ENCODE results near the gene ITGA4.

Gene ITGA4

GRCh38 chr2:181574321-181574720 lies 117.1 kb downstream of the ITGA4 start:
- Mint-ChIP-seq H3K27me3 (peaks cover 27% of the 10 kb centered on the region), H3K4me1 (peaks cover 6% of the 10 kb centered on the region), H3K36me3 (ENCODE audit: insufficient read depth) (no peaks in the 10 kb centered on the region), H3K27ac (ENCODE audit: low read depth) (no peak overlapping the region), H3K4me3 (no peak overlapping the region), H3K9me3 (no peaks in the 10 kb centered on the region)
- ATAC-seq (replicated peaks; ENCODE audit: extremely low read depth, poor library complexity, severe bottlenecking) (no peak), DNase-seq (ENCODE audit: low spot score in 2 of 2) (no peak)

GRCh38 chr2:181575024-181575649 lies 118.0 kb downstream of the ITGA4 start:
- no peaks in the 10 kb centered on the region for H3K36me3 Mint-ChIP-seq (ENCODE audit: insufficient read depth)

GRCh38 chr2:181575650-181576025 lies 118.5 kb downstream of the ITGA4 start:
- H3K36me3 Mint-ChIP-seq (ENCODE audit: insufficient read depth) = no peaks in the 10 kb centered on the region
- H3K4me3 Mint-ChIP-seq = no peak overlapping the region
- H3K27me3 Mint-ChIP-seq = peaks cover 27% of the 10 kb centered on the region
- no peak overlapping the region for H3K27ac Mint-ChIP-seq (ENCODE audit: low read depth)
- ATAC-seq (replicated peaks; ENCODE audit: extremely low read depth, poor library complexity, severe bottlenecking) (no peak), DNase-seq (ENCODE audit: low spot score in 2 of 2) (no peak)
- no peaks in the 10 kb centered on the region for H3K9me3 Mint-ChIP-seq
- peaks cover 3% of the 10 kb centered on the region for H3K4me1 Mint-ChIP-seq

More at GRCh38 chr2:181575024-181575649, 118.0 kb downstream of the ITGA4 start:
- ATAC-seq (replicated peaks; ENCODE audit: extremely low read depth, poor library complexity, severe bottlenecking) = no peak
- H3K9me3 Mint-ChIP-seq = no peaks in the 10 kb centered on the region
- no peak overlapping the region for H3K27ac Mint-ChIP-seq (ENCODE audit: low read depth)
- peaks cover 24% of the 10 kb centered on the region for H3K27me3 Mint-ChIP-seq
- peaks cover 6% of the 10 kb centered on the region for H3K4me1 Mint-ChIP-seq
- no peak overlapping the region for H3K4me3 Mint-ChIP-seq
- DNase-seq (ENCODE audit: low spot score in 2 of 2) = no peak

GRCh38 chr2:181576431-181576830 lies 119.2 kb downstream of the ITGA4 start:
- Mint-ChIP-seq H3K27me3 (peaks cover 30% of the 10 kb centered on the region), H3K9me3 (no peaks in the 10 kb centered on the region), H3K36me3 (ENCODE audit: insufficient read depth) (no peaks in the 10 kb centered on the region), H3K27ac (ENCODE audit: low read depth) (no peak overlapping the region), H3K4me1 (no peaks in the 10 kb centered on the region), H3K4me3 (no peak overlapping the region)
- DNase-seq (ENCODE audit: low spot score in 2 of 2) (no peak), ATAC-seq (replicated peaks; ENCODE audit: extremely low read depth, poor library complexity, severe bottlenecking) (no peak)

GRCh38 chr2:181578829-181579228 lies 121.6 kb downstream of the ITGA4 start:
- H3K27me3 Mint-ChIP-seq = peaks cover 30% of the 10 kb centered on the region
- H3K36me3 Mint-ChIP-seq (ENCODE audit: insufficient read depth) = no peaks in the 10 kb centered on the region
- no peak overlapping the region for H3K27ac Mint-ChIP-seq (ENCODE audit: low read depth)

GRCh38 chr2:181581534-181581933 lies 124.3 kb downstream of the ITGA4 start:
- DNase-seq (ENCODE audit: low spot score in 2 of 2) (no peak), ATAC-seq (replicated peaks; ENCODE audit: extremely low read depth, poor library complexity, severe bottlenecking) (no peak)
- Mint-ChIP-seq H3K36me3 (ENCODE audit: insufficient read depth) (no peaks in the 10 kb centered on the region), H3K9me3 (no peaks in the 10 kb centered on the region), H3K4me3 (no peak overlapping the region), H3K27me3 (peaks cover 42% of the 10 kb centered on the region), H3K27ac (ENCODE audit: low read depth) (no peak overlapping the region), H3K4me1 (peaks cover 8% of the 10 kb centered on the region)

More at GRCh38 chr2:181578829-181579228, 121.6 kb downstream of the ITGA4 start:
- no peak for DNase-seq (ENCODE audit: low spot score in 2 of 2)
- Mint-ChIP-seq H3K4me1 (no peaks in the 10 kb centered on the region), H3K9me3 (no peaks in the 10 kb centered on the region), H3K4me3 (no peak overlapping the region)
- no peak for ATAC-seq (replicated peaks; ENCODE audit: extremely low read depth, poor library complexity, severe bottlenecking)

- ATAC-seq (replicated peaks; ENCODE audit: extremely low read depth, poor library complexity, severe bottlenecking) (no peak), DNase-seq (ENCODE audit: low spot score in 2 of 2) (no peak)
- Mint-ChIP-seq H3K27me3 (peaks cover 37% of the 10 kb centered on the region), H3K27ac (ENCODE audit: low read depth) (no peak overlapping the region), H3K4me1 (peaks cover 26% of the 10 kb centered on the region), H3K4me3 (no peak overlapping the region), H3K36me3 (ENCODE audit: insufficient read depth) (no peaks in the 10 kb centered on the region), H3K9me3 (no peaks in the 10 kb centered on the region)
These were observed 128.5 kb downstream of the ITGA4 start for GRCh38 chr2:181585732-181586131.
